ENCODE data around the gene TMEM184B.

The TMEM184B gene

DNA sequence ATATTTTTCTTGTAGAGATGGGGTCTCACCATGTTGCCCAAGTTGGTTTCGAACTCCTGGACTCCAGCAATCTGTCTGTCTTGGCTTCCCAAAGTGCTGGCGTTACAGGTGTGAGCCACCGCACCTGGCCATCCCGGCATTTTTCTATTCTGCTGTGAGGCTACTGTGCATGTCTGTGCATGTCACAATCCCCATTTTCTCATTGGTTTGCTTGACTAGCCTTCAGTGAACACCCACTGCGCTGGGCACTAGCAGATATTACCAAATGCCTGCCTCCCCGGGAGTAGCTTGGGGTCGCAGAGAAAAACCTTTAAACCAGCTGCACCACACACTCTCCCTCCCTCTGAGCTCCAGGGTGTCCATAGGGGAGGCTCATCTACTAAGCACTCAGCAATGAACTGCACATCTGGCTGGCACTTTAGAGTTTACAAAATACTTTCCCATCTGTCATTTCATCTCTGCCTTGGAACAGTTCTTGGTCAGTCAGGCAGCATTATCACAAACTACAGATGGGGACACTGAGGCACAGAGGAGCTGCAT is 39.5 kb upstream of the TMEM184B start:
- TF ChIP-seq, protein P1, sequence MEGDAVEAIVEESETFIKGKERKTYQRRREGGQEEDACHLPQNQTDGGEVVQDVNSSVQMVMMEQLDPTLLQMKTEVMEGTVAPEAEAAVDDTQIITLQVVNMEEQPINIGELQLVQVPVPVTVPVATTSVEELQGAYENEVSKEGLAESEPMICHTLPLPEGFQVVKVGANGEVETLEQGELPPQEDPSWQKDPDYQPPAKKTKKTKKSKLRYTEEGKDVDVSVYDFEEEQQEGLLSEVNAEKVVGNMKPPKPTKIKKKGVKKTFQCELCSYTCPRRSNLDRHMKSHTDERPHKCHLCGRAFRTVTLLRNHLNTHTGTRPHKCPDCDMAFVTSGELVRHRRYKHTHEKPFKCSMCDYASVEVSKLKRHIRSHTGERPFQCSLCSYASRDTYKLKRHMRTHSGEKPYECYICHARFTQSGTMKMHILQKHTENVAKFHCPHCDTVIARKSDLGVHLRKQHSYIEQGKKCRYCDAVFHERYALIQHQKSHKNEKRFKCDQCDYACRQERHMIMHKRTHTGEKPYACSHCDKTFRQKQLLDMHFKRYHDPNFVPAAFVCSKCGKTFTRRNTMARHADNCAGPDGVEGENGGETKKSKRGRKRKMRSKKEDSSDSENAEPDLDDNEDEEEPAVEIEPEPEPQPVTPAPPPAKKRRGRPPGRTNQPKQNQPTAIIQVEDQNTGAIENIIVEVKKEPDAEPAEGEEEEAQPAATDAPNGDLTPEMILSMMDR (IDR thresholded peaks at IDR 0.05; ENCODE audit: low read depth, low read length): no peak
- DNase-seq (ENCODE audit: low read depth, low spot score): no peak
- no peak overlapping the region for H3K4me3 ChIP-seq (ENCODE audit: low read depth, low read length)
- in situ Hi-C loops (cut with HindIII; ENCODE audit: low sequenced_read_pairs): loop anchor here (25.0 kb wide), 1 partner anchor 125 kb away; the partner anchor contains the start of gene PLA2G6

DNA sequence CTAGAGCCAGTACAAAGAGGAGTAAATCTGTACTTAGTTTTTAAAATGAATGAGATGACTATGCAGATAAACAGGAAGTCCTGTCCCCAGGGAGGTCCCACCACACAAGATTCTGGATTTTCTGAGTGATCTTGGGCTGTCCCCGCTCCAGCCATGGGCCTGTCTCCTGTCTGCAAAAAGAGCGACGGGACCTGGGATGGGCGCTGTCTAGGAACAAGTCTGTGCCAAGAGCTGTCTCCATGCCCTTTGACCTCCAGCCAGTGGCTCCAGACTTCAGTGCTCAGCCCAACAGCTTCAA is 38.5 kb upstream of the TMEM184B start:
- TF ChIP-seq, protein P1 (IDR thresholded peaks at IDR 0.05; ENCODE audit: low read depth, low read length): no peak
- in situ Hi-C loops (cut with HindIII; ENCODE audit: low sequenced_read_pairs): loop anchor here (25.0 kb wide), 1 partner anchor 124 kb away; the partner anchor contains the start of gene PLA2G6
- H3K4me3 ChIP-seq (ENCODE audit: low read depth, low read length): no peak overlapping the region
- DNase-seq (ENCODE audit: low read depth, low spot score): no peak

DNA sequence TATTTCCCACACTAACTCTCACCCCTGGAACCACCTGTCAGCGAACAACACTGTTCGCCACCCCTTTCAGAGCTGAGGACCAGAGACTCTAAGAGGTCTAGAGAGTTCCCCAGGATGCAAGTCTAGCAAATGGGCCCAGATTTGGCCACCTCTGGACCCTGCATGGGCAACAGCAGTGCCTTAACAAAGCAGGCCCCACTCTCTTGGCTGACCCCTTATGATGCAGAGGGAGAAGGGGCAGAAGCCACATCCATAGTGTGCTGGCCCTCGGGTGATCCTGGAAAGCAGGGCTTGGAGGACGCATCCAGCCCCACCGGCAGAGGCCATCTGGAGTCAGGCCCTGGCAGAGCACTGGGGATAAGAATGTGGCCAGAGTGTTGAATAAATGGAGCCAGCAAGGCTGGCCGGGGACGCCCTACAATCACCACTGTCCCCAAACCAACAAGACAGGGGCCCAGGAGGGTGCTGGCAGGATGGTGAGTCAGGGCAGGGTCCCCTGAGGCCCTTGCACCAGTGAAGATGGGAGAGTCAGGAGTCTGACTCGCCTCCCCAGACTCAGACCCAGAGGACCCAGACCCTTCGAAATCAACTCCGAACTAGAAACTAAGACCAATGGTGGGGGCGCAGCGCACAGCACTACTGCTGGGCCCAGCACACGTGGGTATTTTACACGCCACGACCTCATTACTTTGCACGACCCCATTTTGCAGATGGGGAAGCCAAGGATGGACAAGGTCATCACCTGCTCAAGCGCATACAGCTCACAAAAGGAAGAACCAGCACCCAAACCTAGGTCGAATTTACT is 37.9 kb upstream of the TMEM184B start:
- DNase-seq (ENCODE audit: low read depth, low spot score): no peak
- TF ChIP-seq, protein P1 (IDR thresholded peaks at IDR 0.05; ENCODE audit: low read depth, low read length): no peak
- H3K4me3 ChIP-seq (ENCODE audit: low read depth, low read length): no peak overlapping the region
- in situ Hi-C loops (cut with HindIII; ENCODE audit: low sequenced_read_pairs): loop anchor here (25.0 kb wide), 1 partner anchor 123 kb away; the partner anchor contains the start of gene PLA2G6

DNA sequence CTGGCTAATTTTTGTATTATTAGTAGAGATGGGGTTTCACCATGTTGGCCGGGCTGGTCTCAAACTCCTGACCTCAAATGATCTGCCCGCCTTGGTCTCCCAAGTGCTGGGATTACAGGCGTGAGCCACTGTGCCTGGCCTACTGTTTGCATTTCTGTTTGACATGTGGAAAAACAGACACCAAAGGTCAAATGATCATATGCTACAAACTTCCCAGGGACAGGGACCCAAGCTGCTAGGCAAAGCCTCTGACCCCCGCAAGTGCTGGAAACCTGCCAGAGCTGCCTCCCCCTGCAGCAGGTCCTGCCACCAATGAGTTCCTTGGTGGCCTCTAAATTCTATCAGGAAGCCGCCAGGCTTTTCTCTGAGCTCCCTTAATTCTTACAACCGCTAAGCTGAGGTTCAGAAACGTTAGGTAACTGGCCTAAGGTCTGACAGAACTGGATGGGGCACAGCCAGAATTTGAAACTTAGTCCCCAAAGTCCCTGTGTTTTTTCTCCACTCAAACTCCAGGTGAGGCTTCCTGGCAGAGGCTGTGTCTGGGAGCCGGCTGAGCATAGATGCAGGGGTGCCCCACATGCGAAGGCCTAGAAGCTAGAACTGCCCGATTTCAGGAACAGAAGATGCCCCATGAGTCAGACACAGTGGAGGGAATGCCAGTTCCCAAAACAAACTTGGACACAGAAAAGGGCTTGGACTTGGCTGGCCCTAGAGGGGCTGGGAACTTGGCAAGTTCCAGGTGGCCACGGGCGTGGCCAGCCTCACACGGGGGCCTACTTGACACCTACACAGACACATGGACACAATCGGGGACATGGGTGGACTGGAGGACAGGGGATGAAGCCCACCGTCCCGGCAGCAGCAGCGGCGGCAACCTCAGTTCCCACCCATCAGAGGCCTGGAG is 37.1 kb upstream of the TMEM184B start:
- H3K4me3 ChIP-seq (ENCODE audit: low read depth, low read length): no peak overlapping the region
- DNase-seq (ENCODE audit: low read depth, low spot score): no peak
- TF ChIP-seq, protein P1 (IDR thresholded peaks at IDR 0.05; ENCODE audit: low read depth, low read length): no peak
- in situ Hi-C loops (cut with HindIII; ENCODE audit: low sequenced_read_pairs): loop anchor here (25.0 kb wide), 1 partner anchor 123 kb away; the partner anchor contains the start of gene PLA2G6

DNA sequence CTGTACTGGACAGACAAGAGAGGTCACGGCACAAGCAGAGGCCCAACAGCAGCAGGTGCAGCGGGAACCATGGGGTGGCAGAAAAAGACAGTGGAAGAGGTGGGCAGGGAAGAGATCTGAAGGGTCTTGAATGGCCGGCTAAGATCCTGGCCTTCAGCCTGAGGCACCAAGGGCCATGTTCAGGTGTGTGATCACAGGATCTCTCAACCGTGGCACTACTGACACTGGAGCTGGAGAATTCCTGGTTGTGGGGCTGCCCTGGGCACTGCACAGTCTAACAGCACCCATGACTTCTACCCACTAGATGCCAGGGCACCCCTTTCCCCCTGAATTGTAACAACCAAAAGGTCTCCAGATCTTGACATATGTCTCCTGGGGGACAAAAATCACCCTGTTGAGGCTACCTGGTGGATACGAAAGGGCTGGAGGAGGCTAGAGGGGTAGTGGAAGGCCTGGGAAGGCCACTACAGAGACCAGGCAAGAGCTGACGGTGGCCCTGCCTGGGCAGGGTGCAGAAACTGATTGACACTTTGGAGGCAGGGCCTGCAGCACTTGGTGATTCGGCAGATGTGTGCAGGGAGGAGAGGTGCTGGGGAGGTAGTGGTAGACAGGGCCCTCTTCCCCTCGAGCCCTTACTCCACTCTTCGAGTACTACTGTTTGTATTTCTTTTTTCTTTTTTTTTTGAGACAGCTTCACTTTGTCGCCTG is 36.1 kb upstream of the TMEM184B start:
- no peak overlapping the region for H3K4me3 ChIP-seq (ENCODE audit: low read depth, low read length)
- TF ChIP-seq, protein P1 (IDR thresholded peaks at IDR 0.05; ENCODE audit: low read depth, low read length): no peak
- in situ Hi-C loops (cut with HindIII; ENCODE audit: low sequenced_read_pairs): loop anchor here (25.0 kb wide), 1 partner anchor 122 kb away; the partner anchor contains the start of gene PLA2G6
- no peak for DNase-seq (ENCODE audit: low read depth, low spot score)

Measured in astrocyte of the spinal cord (primary cell).